ENCODE data around the gene CAMKMT.
A peak's percentile ranks its signal among the peaks of the same experiment; 100 is the strongest.

Gene CAMKMT

GRCh38 chr2:44443517-44443916, 81.8 kb downstream of the CAMKMT start:
- DNase-seq (ENCODE audit: low read depth in 3 of 3, low spot score in 1 of 3): no peak

GRCh38 chr2:44444881-44445280, 83.1 kb downstream of the CAMKMT start:
- no peak for DNase-seq (ENCODE audit: low read depth in 3 of 3, low spot score in 1 of 3)

GRCh38 chr2:44448860-44449527, 87.2 kb downstream of the CAMKMT start:
- DNase-seq (ENCODE audit: low read depth in 3 of 3, low spot score in 1 of 3): no peak

GRCh38 chr2:44450082-44450481, 88.3 kb downstream of the CAMKMT start:
- no peak for DNase-seq (ENCODE audit: low read depth in 3 of 3, low spot score in 1 of 3)

- no peak for DNase-seq (ENCODE audit: low read depth in 3 of 3, low spot score in 1 of 3)
Measured at GRCh38 chr2:44450806-44451205, 89.1 kb downstream of the CAMKMT start.

GRCh38 chr2:44452069-44452583, 90.4 kb downstream of the CAMKMT start:
- DNase-seq (ENCODE audit: low read depth in 3 of 3, low spot score in 1 of 3): no peak

GRCh38 chr2:44453259-44453658, 91.5 kb downstream of the CAMKMT start:
- DNase-seq (ENCODE audit: low read depth in 3 of 3, low spot score in 1 of 3): no peak

- no peak for DNase-seq (ENCODE audit: low read depth in 3 of 3, low spot score in 1 of 3)
Measured at GRCh38 chr2:44455877-44456276, 94.1 kb downstream of the CAMKMT start.

- no peak for DNase-seq (ENCODE audit: low read depth in 3 of 3, low spot score in 1 of 3)
Measured at GRCh38 chr2:44456946-44457345, 95.2 kb downstream of the CAMKMT start.

GRCh38 chr2:44459739-44460138, 98.0 kb downstream of the CAMKMT start:
- no peak for DNase-seq (ENCODE audit: low read depth in 3 of 3, low spot score in 1 of 3)

GRCh38 chr2:44462934-44463849, 101.4 kb downstream of the CAMKMT start:
- no peak for DNase-seq (ENCODE audit: low read depth in 3 of 3, low spot score in 1 of 3)

GRCh38 chr2:44464437-44464836, 102.7 kb downstream of the CAMKMT start:
- DNase-seq (ENCODE audit: low read depth in 3 of 3, low spot score in 1 of 3): no peak

- no peak for DNase-seq (ENCODE audit: low read depth in 3 of 3, low spot score in 1 of 3)
Measured at GRCh38 chr2:44470151-44470550, 108.4 kb downstream of the CAMKMT start.

GRCh38 chr2:44477657-44478414, 116.1 kb downstream of the CAMKMT start:
- DNase-seq (ENCODE audit: low read depth in 3 of 3, low spot score in 1 of 3): no peak

- DNase-seq (ENCODE audit: low read depth in 3 of 3, low spot score in 1 of 3): peak in 1 of 3 donors; percentile 8
Measured at GRCh38 chr2:44479127-44479887, 117.6 kb downstream of the CAMKMT start.

- DNase-seq (ENCODE audit: low read depth in 3 of 3, low spot score in 1 of 3): no peak
Measured at GRCh38 chr2:44480068-44480467, 118.3 kb downstream of the CAMKMT start.

- no peak for DNase-seq (ENCODE audit: low read depth in 3 of 3, low spot score in 1 of 3)
Measured at GRCh38 chr2:44487052-44487451, 125.3 kb downstream of the CAMKMT start.

GRCh38 chr2:44490726-44491125, 129.0 kb downstream of the CAMKMT start:
- DNase-seq (ENCODE audit: low read depth in 3 of 3, low spot score in 1 of 3): no peak

- no peak for DNase-seq (ENCODE audit: low read depth in 3 of 3, low spot score in 1 of 3)
Measured at GRCh38 chr2:44494006-44494405, 132.3 kb downstream of the CAMKMT start.

GRCh38 chr2:44495035-44495434, 133.3 kb downstream of the CAMKMT start:
- DNase-seq (ENCODE audit: low read depth in 3 of 3, low spot score in 1 of 3): no peak

- DNase-seq (ENCODE audit: low read depth in 3 of 3, low spot score in 1 of 3): no peak
Measured at GRCh38 chr2:44495544-44495943, 133.8 kb downstream of the CAMKMT start.
